Gastrocnemius medialis (tissue), 4 donors: ENCODE results near the gene ZNF608. TPM values are rescaled to one million over a fixed set of nuclear protein-coding genes. Genes with fewer than 3 reads are reported as not detected.

ENCODE experiments used
- ATAC-seq, 2 donors: fragments of 150-250 bp; one replicate each; pipeline ENCODE4 v1.9.1; 2016
- DNase-seq, 2 donors: peaks; one replicate each; pipeline ENCODE4 v3.0.0-alpha.2; 2019
- H3K27ac ChIP-seq, 4 donors: fragments of 200-600 bp; sonication (generic); 1 replicate in 1 of 4; 2 replicates in 3 of 4; pipeline ENCODE4 v1.5.1; 2016 to 2018; ENCODE audit warnings: mild to moderate bottlenecking in 2 of 4, moderate library complexity in 1 of 4
- H3K27me3 ChIP-seq, 3 donors: fragments of 200-600 bp; sonication (generic) in 2 of 3; 1 replicate in 1 of 3; 2 replicates in 2 of 3; pipeline versions ENCODE4 v1.5.1 to v1.6.0; 2016 to 2019; ENCODE audit warnings: mild to moderate bottlenecking in 1 of 3, moderate library complexity in 1 of 3
- H3K36me3 ChIP-seq, 2 donors: fragments of 200-600 bp; sonication (generic) in 1 of 2; one replicate each; pipeline ENCODE4 v1.5.1; 2017 to 2018
- H3K4me1 ChIP-seq, 2 donors: fragments of 200-600 bp; sonication (generic) in 1 of 2; one replicate each; pipeline ENCODE4 v1.5.1; 2016 to 2017; ENCODE audit warnings: mild to moderate bottlenecking in 2 of 2
- H3K4me3 ChIP-seq, 4 donors: fragments of 200-600 bp; sonication (generic) in 3 of 4; 1 replicate in 1 of 4; 2 replicates in 3 of 4; pipeline ENCODE4 v1.5.1; 2016 to 2019; ENCODE audit warnings: mild to moderate bottlenecking in 2 of 4
- H3K9me3 ChIP-seq, 3 donors: fragments of 200-600 bp; sonication (generic) in 2 of 3; 1 replicate in 1 of 3; 2 replicates in 2 of 3; pipeline ENCODE4 v1.5.1; 2016 to 2019
- CTCF ChIP-seq, 5 experiments: fragments of 450-650 bp in 3 of 5; fragments of 200-600 bp in 2 of 5; sonication (generic) in 2 of 5; IDR thresholded peaks in 4 of 5; conservative IDR thresholded peaks in 1 of 5; 1 replicate in 4 of 5; 2 replicates in 1 of 5; pipeline ENCODE4 v1.5.1; 2016 to 2019; ENCODE audit warnings: antibody characterized with exemption in 5 of 5, mild to moderate bottlenecking in 3 of 5, moderate library complexity in 3 of 5
- POLR2A ChIP-seq, 2 donors: fragments of 450-650 bp; IDR thresholded peaks; one replicate each; pipeline ENCODE4 v1.6.1; 2017; ENCODE audit warnings: antibody characterized with exemption in 2 of 2, mild to moderate bottlenecking in 2 of 2, moderate library complexity in 2 of 2
- in situ Hi-C, 4 donors: fragments of 200-750 bp; cut with MboI; loops; one replicate each; pipeline versions ENCODE4 v1.15.0 to v1.8.0; 2017; ENCODE audit warnings: low sequenced_read_pairs in 4 of 4
- intact Hi-C: fragments of 100-400 bp; cut with DNase I; formaldehyde crosslinking; loops from one replicate; pipeline ENCODE4 v1.15.1; 2023; ENCODE audit warnings: low total_unique reads
- total RNA-seq, 4 donors: library from RNA; depleted of rRNA; stranded (reverse); fragments of >200 nt; gene quantifications; one replicate each; pipeline versions ENCODE4 v1.1.0 to v1.2.3, GENCODE V29; 2016

ZNF608 gene
- total RNA-seq, 4 donors from 2014 or later = 7.3 to 27.4 (median 17.5) TPM

GRCh38 chr5:124719113-124719967 is 27.1 kb downstream of the ZNF608 start:
- Histone ChIP-seq H3K9me3 (no peaks in the 10 kb centered on the region), H3K36me3 (no peaks in the 10 kb centered on the region), H3K4me1 (peaks cover 37 to 41% of the 10 kb centered on the region in 2 donors), H3K27ac (peak overlapping the region; percentile 55 to 63 (median 61)), H3K27me3 (no peaks in the 10 kb centered on the region), H3K4me3 (no peak overlapping the region)
- no peak for ATAC-seq
- in situ Hi-C loops = no loop called here
- TF ChIP-seq CTCF (IDR thresholded peaks at IDR 0.05 in 4 of 5, conservative IDR thresholded peaks at IDR 0.05 in 1 of 5) (no peak), POLR2A (IDR thresholded peaks at IDR 0.05) (no peak)
- no peak for DNase-seq
- intact Hi-C loops = no loop called here

- ATAC-seq (no peak), DNase-seq (no peak)
- no peak overlapping the region for H3K27ac ChIP-seq
- no peak overlapping the region for H3K4me3 ChIP-seq
- intact Hi-C loops = no loop called here
- H3K36me3 ChIP-seq = no peaks in the 10 kb centered on the region
- in situ Hi-C loops = no loop called here
- peaks cover 40 to 44% of the 10 kb centered on the region in 2 donors for H3K4me1 ChIP-seq
- H3K27me3 ChIP-seq = no peaks in the 10 kb centered on the region
- H3K9me3 ChIP-seq = no peaks in the 10 kb centered on the region
- no peak for TF ChIP-seq POLR2A (IDR thresholded peaks at IDR 0.05)
- TF ChIP-seq CTCF (IDR thresholded peaks at IDR 0.05 in 4 of 5, conservative IDR thresholded peaks at IDR 0.05 in 1 of 5) = no peak
These were observed 28.1 kb downstream of the ZNF608 start for GRCh38 chr5:124718380-124718789.

GRCh38 chr5:124716169-124716568 is 30.3 kb downstream of the ZNF608 start:
- TF ChIP-seq CTCF (IDR thresholded peaks at IDR 0.05 in 4 of 5, conservative IDR thresholded peaks at IDR 0.05 in 1 of 5) (no peak), POLR2A (IDR thresholded peaks at IDR 0.05) (no peak)
- intact Hi-C loops (no loop called here), in situ Hi-C loops (no loop called here)
- Histone ChIP-seq H3K4me3 (no peak overlapping the region), H3K36me3 (no peaks in the 10 kb centered on the region), H3K9me3 (no peaks in the 10 kb centered on the region), H3K27ac (no peak overlapping the region), H3K27me3 (no peaks in the 10 kb centered on the region), H3K4me1 (peaks cover 51 to 53% of the 10 kb centered on the region in 2 donors)
- no peak for DNase-seq
- ATAC-seq = no peak

GRCh38 chr5:124714910-124715309 is 31.5 kb downstream of the ZNF608 start:
- in situ Hi-C loops (no loop called here), intact Hi-C loops (no loop called here)
- peaks cover 38 to 41% of the 10 kb centered on the region in 2 donors for H3K4me1 ChIP-seq

More at GRCh38 chr5:124714910-124715309, 31.5 kb downstream of the ZNF608 start:
- DNase-seq (no peak), ATAC-seq (no peak)
- Histone ChIP-seq H3K27me3 (no peaks in the 10 kb centered on the region), H3K27ac (no peak overlapping the region), H3K36me3 (no peaks in the 10 kb centered on the region), H3K4me3 (no peak overlapping the region), H3K9me3 (no peaks in the 10 kb centered on the region)
- TF ChIP-seq POLR2A (IDR thresholded peaks at IDR 0.05) = no peak
- no peak for TF ChIP-seq CTCF (IDR thresholded peaks at IDR 0.05 in 4 of 5, conservative IDR thresholded peaks at IDR 0.05 in 1 of 5)
